HG02884 (cell line): ENCODE measurements around the gene C1QTNF7.

Experiments used
- ATAC-seq: cut with Tn5 transposase; IDR thresholded peaks from one replicate; pipeline ENCODE4 v1.9.1; 2021; ENCODE audit warnings: mild to moderate bottlenecking, moderate library complexity; ENCODE audit not compliant: unreplicated experiment

C1QTNF7 gene

GRCh38 chr4:15427701-15428100 lies at the start of gene C1QTNF7:
Gene C1QTNF7, plus strand, starts transcription at chr4:15428033. Its CDS starts 7,711 bp downstream, at chr4:15435744.
- ATAC-seq: no peak

- ATAC-seq: no peak
Measured at GRCh38 chr4:15378062-15378461, 49.8 kb upstream of the C1QTNF7 start.

GRCh38 chr4:15378493-15378892 lies 49.3 kb upstream of the C1QTNF7 start:
- no peak for ATAC-seq

DNA sequence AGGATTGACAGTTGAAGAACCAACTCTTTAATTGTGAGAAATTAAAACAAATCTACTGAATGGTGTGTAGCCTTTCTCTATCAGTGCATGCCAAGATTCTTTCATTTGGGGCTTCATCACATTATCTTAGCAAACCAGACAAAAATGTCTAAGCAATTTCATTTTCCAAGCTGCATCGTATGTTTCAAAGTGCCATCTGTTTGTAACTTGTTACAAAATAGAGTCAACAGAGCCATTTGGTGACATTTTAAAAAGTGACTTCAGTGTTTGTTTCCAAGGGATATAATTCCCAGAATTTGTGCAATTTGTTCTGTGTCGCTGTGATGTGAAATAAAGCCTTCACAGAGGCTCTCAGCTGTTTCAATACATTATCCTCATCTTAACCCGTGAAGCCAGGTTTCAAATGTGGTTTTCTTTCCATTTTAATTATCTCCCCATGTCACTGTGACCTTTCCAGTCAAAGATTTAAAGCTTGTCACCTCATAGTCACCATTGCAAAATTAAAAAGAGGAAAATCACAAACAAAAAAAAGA lies 46.0 kb upstream of the C1QTNF7 start:
- ATAC-seq: no peak

DNA sequence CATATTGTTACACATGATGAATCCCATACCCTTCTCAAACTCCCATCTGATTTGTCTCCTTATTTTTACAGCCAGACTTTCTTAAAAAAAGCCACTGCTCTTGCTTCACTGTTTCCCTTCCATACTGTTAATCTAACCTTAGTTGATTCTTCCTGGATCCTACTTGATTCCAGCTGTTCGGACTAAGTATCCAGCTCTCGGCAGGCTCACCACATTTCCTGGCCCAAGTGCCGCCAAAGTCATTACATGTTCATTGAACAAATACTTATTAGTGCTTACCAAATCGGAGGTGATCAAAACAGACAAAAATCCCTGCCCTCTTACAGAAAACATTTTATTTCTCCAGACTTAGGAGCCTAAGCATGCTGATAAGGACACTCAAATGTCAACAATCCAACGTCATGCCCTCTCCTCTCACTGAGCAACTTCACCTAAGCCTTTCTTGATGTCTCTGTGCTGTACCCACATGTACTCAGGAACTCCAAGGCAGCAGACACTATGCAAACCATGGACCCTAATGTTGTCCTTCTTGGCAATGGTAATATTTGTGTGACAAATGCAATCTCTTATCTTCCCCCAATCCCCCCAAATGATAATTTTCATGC lies 45.1 kb upstream of the C1QTNF7 start:
- no peak for ATAC-seq

- no peak for ATAC-seq
Measured at GRCh38 chr4:15385515-15385914, 42.3 kb upstream of the C1QTNF7 start.

DNA sequence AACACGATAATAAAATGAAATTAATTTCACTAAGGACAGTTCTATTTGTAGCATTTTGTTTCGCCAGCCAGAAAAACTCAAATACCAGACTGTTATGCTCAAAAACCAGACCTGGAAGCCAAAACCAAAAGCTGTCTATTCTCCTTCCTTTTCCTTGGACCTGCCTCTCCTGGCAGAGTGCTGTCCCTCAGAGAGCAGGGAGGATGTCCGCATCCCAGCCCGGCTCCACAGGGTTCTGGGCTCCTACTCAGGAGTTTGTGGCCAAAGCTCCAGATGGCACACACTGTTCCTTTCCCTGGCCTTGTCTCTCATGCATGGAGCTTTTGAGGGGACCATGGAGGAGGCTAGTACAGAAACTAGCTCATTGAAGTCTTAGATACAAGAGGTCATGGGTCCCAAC lies 41.9 kb upstream of the C1QTNF7 start:
- no peak for ATAC-seq

DNA sequence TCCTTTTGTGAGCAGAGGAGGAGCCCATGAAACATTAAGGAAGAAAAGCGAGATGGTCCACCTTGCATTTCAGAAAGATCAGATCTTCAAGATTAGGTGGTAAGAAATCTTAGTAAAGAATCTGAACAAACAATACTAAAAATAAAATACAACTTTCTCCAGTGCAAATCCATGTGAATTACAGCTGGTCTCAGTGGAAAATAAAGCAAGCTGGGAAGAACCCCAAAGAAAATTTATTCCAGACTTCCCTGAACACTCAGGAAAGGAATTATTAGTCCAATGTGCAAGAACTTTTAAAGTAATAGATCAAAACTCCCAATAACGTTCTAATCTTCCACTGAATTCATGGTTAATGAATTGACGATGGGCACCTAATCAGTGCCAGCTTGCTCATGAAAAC lies 37.3 kb upstream of the C1QTNF7 start:
- no peak for ATAC-seq

- no peak for ATAC-seq
Measured at GRCh38 chr4:15392053-15392805, 35.6 kb upstream of the C1QTNF7 start.

- ATAC-seq: no peak
Measured at GRCh38 chr4:15395311-15395710, 32.5 kb upstream of the C1QTNF7 start.

DNA sequence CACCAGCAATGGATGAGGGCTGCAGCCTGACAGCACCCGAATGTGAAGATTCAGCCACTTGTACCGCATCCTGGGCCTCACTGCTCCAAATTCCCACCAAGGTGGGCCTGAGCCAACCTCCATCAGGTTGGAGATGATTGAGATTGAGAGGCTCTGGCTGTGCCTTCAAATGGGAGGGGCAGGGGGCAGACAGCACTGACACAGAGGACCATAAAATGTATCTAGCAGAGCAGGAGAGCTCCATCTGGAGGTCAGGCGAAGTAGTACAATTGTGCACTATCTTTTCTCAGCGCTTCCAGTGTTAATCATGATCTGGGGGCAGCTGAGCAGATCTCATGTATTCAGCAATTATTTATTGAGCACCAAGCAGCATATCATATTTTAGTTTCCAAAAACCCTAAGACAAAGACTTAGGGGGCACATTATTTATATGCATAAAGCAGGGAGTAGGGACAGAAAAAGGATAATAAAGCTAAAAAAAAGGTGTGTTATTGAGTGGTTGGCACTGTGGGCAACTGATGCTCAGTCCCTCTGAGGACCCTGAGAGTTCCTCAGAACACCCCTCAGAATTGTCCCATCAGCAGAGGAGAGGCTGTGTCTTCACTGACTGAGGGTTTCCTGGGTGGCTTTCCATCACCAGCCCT lies 31.6 kb upstream of the C1QTNF7 start:
- peak; percentile 77 for ATAC-seq

GRCh38 chr4:15398001-15398400 lies 29.8 kb upstream of the C1QTNF7 start:
- no peak for ATAC-seq

- ATAC-seq: no peak
Measured at GRCh38 chr4:15398732-15399131, 29.1 kb upstream of the C1QTNF7 start.

- no peak for ATAC-seq
Measured at GRCh38 chr4:15400226-15400625, 27.6 kb upstream of the C1QTNF7 start.

GRCh38 chr4:15400981-15401671 lies 26.7 kb upstream of the C1QTNF7 start:
- ATAC-seq: peak; percentile 64

DNA sequence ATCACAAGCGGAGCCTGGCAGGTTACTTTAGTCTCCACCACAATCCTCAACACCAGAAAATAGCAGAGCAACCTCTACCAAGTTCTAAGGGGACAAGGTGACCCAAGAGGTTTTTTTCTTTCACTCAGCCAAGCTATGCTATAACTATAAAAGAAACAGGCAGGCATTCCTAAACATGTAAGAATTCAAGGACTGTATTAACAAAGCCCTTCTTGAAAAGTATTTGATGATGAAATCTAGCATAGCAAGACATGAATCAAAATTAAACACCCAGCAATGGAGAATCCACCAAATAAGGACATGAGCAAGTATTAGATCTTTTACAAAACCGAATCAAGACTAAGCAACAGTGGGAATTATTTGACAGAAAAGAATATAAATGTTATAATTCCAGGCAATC lies 25.7 kb upstream of the C1QTNF7 start:
- no peak for ATAC-seq

DNA sequence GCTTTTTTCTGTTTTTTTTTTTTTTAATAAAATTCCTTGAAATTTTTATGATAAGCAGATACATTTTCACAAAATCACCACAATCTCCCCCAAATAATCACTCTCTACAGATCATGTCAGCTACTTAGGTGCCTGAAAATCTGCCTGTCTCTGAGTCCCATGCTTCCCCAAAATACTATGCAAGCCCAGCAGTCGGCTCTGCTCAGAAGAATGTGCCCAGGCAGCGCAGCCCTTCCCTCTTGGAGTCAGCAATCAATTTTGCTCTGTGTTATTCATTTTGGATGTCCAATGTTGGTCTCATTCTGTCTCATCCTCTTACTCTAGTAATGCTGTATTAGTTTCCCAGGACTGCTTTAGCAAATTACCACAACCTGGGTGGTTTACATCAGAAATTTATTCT lies 24.9 kb upstream of the C1QTNF7 start:
- ATAC-seq: no peak

- no peak for ATAC-seq
Measured at GRCh38 chr4:15405018-15405417, 22.8 kb upstream of the C1QTNF7 start.

GRCh38 chr4:15410750-15411149 lies 17.1 kb upstream of the C1QTNF7 start:
- ATAC-seq: no peak

DNA sequence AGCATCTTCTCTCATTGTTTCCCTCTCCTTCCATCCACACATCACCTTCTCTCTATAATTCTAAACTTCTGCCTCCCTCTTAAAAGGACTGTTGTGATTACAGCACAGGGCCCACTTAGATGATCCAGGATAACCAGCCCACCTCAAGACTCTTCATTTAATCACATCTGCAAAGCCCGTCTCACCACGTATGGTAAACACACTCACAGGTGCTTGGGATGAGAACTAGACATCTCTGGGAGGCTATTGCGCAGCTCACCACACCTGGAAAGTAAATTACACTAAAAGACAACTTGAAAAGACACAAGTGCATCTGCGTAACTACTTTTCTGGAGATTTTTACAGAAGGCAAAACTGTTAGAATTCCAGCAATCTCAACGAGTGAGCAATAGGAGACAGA lies 15.4 kb upstream of the C1QTNF7 start:
- ATAC-seq: no peak

- ATAC-seq: no peak
Measured at GRCh38 chr4:15413010-15413622, 14.7 kb upstream of the C1QTNF7 start.
